Pons (tissue), 1 donor: ENCODE data around the gene TNFSF10.
A peak's percentile ranks its signal among the peaks of the same experiment; 100 is the strongest.
"Not testable (repeated sequence)": the region's sequence is repeated elsewhere in the genome, so short reads cannot be mapped to it uniquely, and the experiment has no call there.

Experiments used
- DNase-seq: peaks from one replicate; pipeline ENCODE4 v3.0.0-alpha.2; 2016; ENCODE audit warnings: low spot score

Gene TNFSF10

GRCh38 chr3:172522871-172523818 lies at the start of gene TNFSF10:
Gene TNFSF10, minus strand, starts transcription at chr3:172523430. Its CDS starts 46 bp downstream, at chr3:172523384.
- peak; percentile 71 for DNase-seq

GRCh38 chr3:172569128-172570008 lies 46.1 kb upstream of the TNFSF10 start:
- DNase-seq: no peak

- DNase-seq: peak; percentile 46
Measured at GRCh38 chr3:172568701-172569100, 45.5 kb upstream of the TNFSF10 start.

DNA sequence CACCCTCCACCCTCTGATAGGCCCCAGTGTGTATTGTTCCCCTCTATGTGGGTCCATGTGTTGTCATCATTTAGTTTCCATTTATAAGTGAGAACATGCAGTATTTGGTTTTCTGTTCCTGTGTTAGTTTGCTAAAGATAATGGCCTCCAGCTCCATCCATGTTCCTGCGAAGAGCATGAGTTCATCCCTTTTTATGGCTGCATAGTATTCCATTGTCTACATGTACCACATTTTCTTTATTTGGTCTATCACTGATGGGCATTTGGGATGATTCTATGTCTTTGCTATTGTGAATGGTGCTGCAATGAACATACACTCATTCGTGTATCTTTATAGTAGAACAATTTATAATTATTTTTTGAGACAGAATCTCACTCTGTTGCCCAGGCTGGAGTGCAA lies 43.6 kb upstream of the TNFSF10 start:
- not testable (repeated sequence) for DNase-seq

- no peak for DNase-seq
Measured at GRCh38 chr3:172564499-172564898, 41.3 kb upstream of the TNFSF10 start.

DNA sequence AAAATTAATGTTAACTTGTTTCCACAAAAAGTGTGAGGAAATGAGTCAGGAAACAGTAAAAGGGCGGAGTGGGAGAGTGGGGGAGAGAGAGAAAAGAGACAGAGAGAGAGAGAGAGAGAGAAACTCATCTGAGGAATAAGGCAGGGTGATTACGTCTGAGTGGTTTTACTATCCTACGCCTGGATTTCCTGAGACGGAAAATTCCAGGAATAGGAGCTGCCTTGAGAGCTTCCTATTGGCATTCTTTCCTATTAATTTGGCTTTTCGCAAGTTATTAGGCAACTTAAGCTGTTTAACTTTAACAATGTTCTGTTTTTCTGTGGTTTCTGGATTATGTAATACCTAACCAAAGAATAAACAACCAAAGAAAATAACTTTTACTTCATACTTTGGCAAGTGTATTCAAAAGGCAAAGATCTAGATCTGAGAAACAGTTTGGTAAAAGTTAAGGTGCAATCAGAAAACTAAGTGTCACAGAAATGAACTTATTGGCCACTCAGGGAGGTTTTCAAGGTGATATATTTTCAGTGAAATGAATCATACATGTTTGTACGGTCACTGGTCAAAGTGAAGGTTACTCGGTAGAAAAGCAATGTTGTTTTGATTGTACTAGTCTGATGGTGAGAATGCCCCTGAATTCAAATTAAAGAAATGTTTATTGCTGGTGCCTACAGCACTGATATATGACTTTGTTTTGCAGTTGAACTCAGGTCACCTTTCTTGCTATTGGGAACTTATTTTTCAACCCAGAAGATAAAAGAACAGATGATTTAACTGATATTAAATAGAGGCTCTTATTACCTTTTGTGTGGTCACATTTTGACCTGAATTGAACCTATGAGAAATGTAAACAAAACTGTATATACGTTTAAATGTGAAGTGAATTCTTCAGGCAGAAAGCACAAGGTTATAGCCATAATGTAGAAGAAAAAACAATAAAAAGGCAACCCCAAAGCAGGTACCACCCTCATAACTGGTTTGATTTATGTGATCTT lies 39.9 kb upstream of the TNFSF10 start:
- DNase-seq: no peak

GRCh38 chr3:172561897-172562640 lies 38.8 kb upstream of the TNFSF10 start:
- DNase-seq: no peak

DNA sequence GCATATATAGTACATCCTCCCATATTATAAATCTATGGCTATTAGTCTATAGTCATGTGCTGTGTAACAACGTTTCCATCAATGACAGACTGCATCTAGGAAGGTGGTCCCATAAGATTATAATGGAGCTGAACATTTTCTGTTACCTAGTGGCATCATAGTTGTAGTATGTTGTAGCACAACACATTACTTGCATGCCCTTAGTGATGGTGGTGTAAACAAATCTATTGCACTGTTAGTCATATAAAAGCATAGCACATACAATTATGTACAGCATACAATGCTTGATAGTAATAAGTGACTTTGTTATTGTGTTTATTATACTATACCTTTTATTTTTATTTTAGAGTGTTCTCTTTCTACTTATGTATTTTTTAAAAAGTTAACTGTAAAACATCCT lies 37.4 kb upstream of the TNFSF10 start:
- DNase-seq: no peak

DNA sequence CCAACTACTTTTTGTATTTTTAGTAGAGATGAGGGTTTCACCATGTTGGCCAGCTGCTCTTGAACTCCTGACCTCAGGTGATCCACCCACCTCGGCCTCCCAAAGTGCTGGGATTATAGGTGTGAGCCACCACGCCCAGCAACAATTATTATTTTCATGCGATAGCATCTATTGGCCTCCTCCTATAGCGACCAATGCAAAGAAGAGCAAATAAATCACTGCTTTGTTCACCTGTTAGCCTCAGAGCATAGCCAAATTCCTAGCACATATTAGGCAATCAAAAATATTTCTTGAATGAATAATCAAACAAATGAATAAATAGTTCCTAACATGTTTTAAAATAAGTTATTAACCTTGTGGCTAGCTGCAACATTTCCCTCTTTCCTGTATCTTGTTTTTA lies 36.8 kb upstream of the TNFSF10 start:
- no peak for DNase-seq

DNA sequence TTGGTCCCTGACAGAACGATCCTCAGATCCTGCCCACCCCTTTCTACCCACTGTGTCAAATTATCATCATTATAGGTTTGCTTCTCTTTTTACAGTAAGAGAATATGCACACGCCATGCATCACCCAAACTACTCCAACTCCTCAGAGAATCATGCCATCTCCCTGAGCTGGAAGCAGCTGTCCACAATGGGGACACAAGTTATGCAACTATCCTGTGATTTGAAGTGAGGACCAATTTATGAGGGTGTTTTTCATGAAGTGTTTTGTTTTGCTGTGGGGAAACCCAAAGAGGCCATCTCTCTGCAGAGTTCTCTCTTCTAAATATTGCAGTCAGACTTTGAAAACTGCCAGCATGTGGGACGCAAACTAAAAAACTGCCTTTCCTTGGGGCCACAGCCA lies 35.8 kb upstream of the TNFSF10 start:
- no peak for DNase-seq

DNA sequence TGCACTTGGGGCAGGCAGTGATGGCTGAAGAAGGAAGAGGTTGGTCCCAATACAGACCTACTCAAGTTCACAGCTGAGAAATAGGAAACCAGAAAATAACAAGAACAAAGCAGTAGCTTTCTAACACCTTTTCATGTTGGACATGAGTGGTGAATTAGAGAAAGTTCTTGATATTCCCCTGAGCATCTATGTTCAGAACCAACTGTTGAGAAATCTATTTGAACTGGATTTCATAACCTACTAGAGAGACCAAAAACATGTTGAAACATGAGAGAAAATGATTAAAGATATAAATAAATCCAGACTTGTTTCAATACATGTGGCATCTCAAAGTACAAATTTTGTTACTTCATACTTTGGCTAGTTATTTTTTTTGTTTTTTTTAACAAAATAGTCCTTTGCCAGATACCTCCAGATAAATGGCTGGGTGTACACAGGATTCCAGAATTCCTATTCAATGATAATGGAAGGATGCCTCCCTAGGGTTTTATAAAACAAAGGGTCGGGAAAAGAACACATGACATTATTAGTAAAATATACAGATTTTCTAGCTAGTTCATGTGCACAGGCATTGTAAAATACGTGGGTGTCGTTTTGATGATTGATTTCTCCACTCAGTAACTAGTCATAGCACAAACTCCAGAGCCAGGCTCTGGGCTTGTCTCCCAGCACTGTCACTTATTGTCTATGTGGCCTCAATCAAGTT lies 34.4 kb upstream of the TNFSF10 start:
- no peak for DNase-seq

DNA sequence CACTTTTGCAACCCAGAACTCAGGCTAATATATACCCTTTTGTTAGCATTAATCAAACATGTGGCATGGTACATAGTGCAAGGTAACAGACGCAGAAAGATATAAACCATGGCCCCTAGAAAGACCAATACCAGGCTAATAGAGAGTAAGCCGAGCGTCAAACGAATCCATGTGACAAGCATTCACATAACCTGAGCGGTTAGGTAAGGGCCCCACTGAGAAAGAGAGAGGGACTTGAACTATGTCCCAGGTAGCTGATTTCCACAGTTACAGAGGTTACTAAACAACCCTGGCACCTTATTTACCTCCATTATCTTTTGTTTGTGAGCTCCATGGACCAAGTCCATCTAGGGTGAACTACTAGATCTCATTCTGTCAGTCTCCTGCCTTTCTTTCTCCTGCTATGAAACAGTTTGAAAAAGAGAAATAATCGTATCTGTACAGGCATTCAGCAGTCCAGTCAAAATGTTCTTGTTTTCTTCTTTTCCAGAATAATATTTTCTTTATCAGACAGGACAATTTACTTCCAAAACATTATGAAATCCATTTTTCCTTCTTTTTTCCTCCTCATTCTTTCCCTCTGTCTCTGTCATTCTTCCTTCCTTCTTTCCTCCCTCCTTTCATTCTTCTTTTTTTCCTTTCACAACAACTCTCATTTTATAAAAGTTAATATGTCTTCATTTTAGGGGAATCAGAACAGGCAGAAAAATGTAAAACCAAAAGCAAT lies 30.5 kb upstream of the TNFSF10 start:
- DNase-seq: no peak

GRCh38 chr3:172552607-172553006 lies 29.4 kb upstream of the TNFSF10 start:
- no peak for DNase-seq

DNA sequence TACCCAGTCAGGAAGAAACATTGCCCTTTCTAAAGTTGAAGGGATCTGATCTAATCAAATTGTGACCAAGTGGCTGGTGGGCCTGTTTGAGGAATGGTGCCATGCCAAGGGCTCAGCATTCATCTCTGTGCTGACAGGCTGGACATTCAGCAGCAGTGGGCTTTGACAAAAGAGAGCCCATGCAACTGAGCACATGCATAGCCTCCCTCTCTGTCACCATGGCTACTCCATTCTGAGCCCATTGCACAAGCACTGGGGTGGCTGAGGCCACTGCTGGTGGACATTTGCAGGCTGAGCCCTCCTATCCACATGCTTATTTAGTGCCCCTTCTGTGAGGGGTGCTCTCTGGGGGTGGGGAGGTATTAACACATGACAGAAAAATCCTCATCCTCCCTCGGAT lies 28.6 kb upstream of the TNFSF10 start:
- DNase-seq: no peak

DNA sequence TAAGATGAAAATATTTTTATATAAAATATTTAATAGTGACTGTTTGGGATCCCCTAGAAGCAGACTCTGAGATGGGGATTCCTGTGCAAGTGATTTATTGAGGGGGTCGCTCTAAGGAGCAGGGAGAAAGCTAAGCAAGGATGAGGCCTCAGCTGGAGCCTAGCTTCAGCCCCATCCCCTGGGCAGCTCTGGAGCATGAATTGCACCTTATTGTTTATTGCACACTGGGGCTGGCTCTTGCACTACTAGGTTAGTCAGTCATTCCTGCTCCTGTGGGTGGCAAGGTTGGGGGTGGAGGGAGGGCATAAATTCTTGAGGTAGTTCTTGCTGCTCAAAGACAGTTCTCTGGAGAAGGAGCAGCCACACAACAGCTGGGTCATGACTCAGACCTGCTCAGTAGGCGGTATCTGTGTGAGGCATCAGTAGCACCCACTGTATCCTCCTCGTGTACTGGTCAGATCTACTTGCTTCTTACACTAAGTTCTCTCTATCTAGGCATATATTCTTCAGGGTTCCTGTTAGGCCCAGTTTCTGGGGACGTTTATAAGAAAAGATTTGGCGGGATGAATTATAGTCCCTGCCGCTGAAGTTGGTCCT lies 27.2 kb upstream of the TNFSF10 start:
- no peak for DNase-seq

DNA sequence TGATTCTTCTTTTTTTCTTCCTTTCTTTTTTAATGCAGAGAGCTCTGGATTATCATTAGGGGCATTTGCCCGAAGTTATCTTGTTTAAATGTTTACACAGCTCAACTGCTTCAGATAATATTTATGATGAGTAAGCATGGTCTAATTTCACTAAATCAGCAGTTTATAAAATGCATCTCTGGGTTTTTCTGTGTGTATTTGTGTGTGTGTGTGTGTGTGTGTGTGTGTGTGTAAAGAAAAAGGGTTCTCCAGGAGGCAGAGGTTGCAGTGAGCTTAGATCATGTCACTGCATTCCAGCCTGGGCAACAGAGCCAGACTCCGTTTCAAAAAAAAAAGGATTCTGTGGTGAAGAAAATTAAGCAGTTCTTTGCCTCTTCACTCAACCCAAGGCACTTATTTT lies 25.9 kb upstream of the TNFSF10 start:
- no peak for DNase-seq

DNA sequence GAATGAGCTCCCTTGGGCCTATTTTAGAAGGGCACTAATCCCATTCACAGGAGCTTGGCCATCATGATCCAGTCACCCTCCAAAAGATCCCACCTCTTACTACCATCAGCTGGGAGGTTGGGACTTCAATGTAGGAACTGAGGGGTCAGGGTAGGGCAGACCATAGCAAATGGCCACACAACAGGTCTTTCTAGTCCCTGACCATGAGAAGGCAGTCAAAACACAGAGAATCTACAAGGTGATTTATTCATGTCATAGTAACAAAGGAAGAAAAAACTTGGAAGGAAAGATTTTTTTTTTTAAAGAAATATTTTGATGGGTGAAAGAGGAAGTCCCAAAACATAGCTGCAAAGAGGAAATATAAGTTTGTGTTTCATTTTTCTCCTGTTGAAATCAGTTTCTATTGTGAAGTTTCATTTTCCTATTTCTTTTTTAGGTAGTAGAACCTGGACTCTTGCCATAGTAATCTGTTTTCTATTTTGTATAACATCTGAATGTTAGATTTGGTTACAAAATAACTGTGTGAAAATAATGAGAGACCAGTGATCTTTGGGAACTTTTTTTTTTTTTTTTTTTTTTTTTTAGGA lies 23.5 kb upstream of the TNFSF10 start:
- DNase-seq: no peak

- DNase-seq: no peak
Measured at GRCh38 chr3:172546105-172546504, 22.9 kb upstream of the TNFSF10 start.

GRCh38 chr3:172544404-172544803 lies 21.2 kb upstream of the TNFSF10 start:
- no peak for DNase-seq
